Sigmoid colon (tissue), 7 donors: ENCODE data around the gene TLR8. TPM values are rescaled to one million over a fixed set of nuclear protein-coding genes. Genes with fewer than 3 reads are reported as not detected.
A peak's percentile ranks its signal among the peaks of the same experiment; 100 is the strongest.

Experiments used
- DNase-seq: peaks from one replicate; pipeline ENCODE4 v3.0.0-alpha.2; 2019
- H3K27ac ChIP-seq, 4 donors: fragments of 200-600 bp; sonication (generic); one replicate each; pipeline ENCODE4 v1.5.1; 2016 to 2019; ENCODE audit warnings: mild to moderate bottlenecking in 1 of 4
- H3K27me3 ChIP-seq, 3 donors: fragments of 200-600 bp; sonication (generic); one replicate each; pipeline ENCODE4 v1.5.1; 2019; ENCODE audit warnings: mild to moderate bottlenecking in 1 of 3
- H3K36me3 ChIP-seq, 4 donors: fragments of 200-600 bp; sonication (generic); one replicate each; pipeline ENCODE4 v1.5.1; 2016 to 2019
- H3K4me1 ChIP-seq, 4 donors: fragments of 200-600 bp; sonication (generic); one replicate each; pipeline ENCODE4 v1.5.1; 2017 to 2019
- H3K4me3 ChIP-seq, 4 donors: fragments of 200-600 bp; sonication (generic); one replicate each; pipeline ENCODE4 v1.5.1; 2017 to 2019; ENCODE audit warnings: mild to moderate bottlenecking in 2 of 4, moderate library complexity in 1 of 4
- H3K9me3 ChIP-seq, 4 donors: fragments of 200-600 bp in 3 of 4; sonication (generic) in 3 of 4; one replicate each; pipeline versions ENCODE4 v1.5.1 to v1.6.1; 2013 to 2019
- CTCF ChIP-seq, 4 experiments: fragments of 450-650 bp in 3 of 4; fragments of 200-600 bp in 1 of 4; IDR thresholded peaks; one replicate each; pipeline ENCODE4 v1.5.1; 2016 to 2019; ENCODE audit warnings: antibody characterized with exemption in 4 of 4, mild to moderate bottlenecking in 3 of 4, moderate library complexity in 2 of 4
- EP300 ChIP-seq, 4 donors: sonication (generic); formaldehyde crosslinking; IDR thresholded peaks; one replicate each; pipeline ENCODE4 v1.6.1; 2017; ENCODE audit warnings: antibody characterized with exemption in 4 of 4
- POLR2A ChIP-seq, 2 donors: fragments of 450-650 bp; IDR thresholded peaks; one replicate each; pipeline ENCODE4 v1.6.1; 2016; ENCODE audit warnings: antibody characterized with exemption in 2 of 2, mild to moderate bottlenecking in 2 of 2, moderate library complexity in 2 of 2
- POLR2AphosphoS5 ChIP-seq, 4 donors: sonication (generic); formaldehyde crosslinking; IDR thresholded peaks; one replicate each; pipeline ENCODE4 v1.6.1; 2017; ENCODE audit warnings: antibody characterized with exemption in 4 of 4
- WGBS, 2 donors: extraction: QIAGEN DNeasy Blood & Tissue Kit; methylation state at CpG; one replicate each; pipeline ENCODE4 v1.1.7; 2013; 5-methylcytosine and 5-hydroxymethylcytosine counted together
- intact Hi-C: fragments of 100-400 bp; cut with DNase I; formaldehyde crosslinking; loops from one replicate; pipeline ENCODE4 v1.15.1; 2023
- polyA plus RNA-seq, 3 donors: library from polyadenylated mRNA; stranded (reverse); fragments of 200-250 nt; gene quantifications; one replicate each; pipeline ENCODE4 v1.2.3, GENCODE V29; 2013
- total RNA-seq, 4 donors: library from RNA; depleted of rRNA; stranded (reverse); fragments of >200 nt; gene quantifications; one replicate each; pipeline ENCODE4 v1.1.0, GENCODE V29; 2016
- donor health status: healthy with polysubstance abuse.
- donor health status: Bipolar disorder and iron deficiency.
- donor health status: healthy.

Gene TLR8
- total and polyA plus RNA-seq, 7 donors, result 0.28 to 3.0 (median 1.7) TPM

DNA sequence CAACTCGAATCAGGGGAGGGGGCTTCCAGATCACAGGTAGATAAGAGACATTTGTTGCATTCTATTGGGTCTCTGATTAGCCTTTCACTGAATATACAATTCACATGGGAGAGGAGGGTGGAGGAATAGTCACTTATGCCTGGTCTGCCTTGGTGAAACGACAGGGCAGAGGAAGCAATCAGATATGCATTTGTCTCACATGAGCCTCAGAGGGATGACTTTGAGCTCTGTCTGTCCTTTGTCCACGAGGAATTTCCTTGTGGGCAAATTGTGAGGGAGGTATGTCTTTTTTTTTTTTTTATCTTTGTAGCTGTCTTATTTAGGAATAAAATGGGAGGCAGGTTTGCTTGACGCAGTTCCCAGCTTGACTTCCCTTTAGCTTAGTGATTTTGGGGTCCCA, 40.0 kb downstream of the TLR8 start:
- intact Hi-C loops, result loop anchor here (5.0 to 10.0 kb wide), 2 partner anchors 541 to 708 kb away; partner anchors contain the start of gene TCEANC
- Histone ChIP-seq H3K36me3 (no peaks in the 10 kb centered on the region), H3K9me3 (no peaks in the 10 kb centered on the region), H3K4me3 (no peak overlapping the region), H3K27ac (no peak overlapping the region), H3K27me3 (no peaks in the 10 kb centered on the region), H3K4me1 (peaks cover 0 to 14% (median 2%) of the 10 kb centered on the region in 4 donors)
- whole genome bisulfite sequencing, 2 donors, result 43 to 59% methylated on average over 4 of the region's 4 CpGs
- DNase-seq, result no peak
- TF ChIP-seq POLR2A (IDR thresholded peaks at IDR 0.05) (no peak), EP300 (IDR thresholded peaks at IDR 0.05) (no peak), POLR2AphosphoS5 (IDR thresholded peaks at IDR 0.05) (no peak), CTCF (IDR thresholded peaks at IDR 0.05) (no peak)

- Histone ChIP-seq H3K36me3 (no peaks in the 10 kb centered on the region), H3K9me3 (no peaks in the 10 kb centered on the region), H3K27ac (peak overlapping the region in 2 of 4 donors; percentile 22 to 45), H3K4me1 (peaks cover 0 to 14% (median 2%) of the 10 kb centered on the region in 4 donors), H3K4me3 (no peak overlapping the region), H3K27me3 (no peaks in the 10 kb centered on the region)
- TF ChIP-seq POLR2AphosphoS5 (IDR thresholded peaks at IDR 0.05) (no peak), CTCF (IDR thresholded peaks at IDR 0.05) (peak; percentile 53 to 90 (median 65))
- intact Hi-C loops, result loop anchor here (5.0 to 10.0 kb wide), 2 partner anchors 540 to 708 kb away; partner anchors contain the start of gene TCEANC
- WGBS, 2 donors, result 8 to 36% methylated on average over 5 of the region's 5 CpGs
- DNase-seq, result peak; percentile 83
Observed at GRCh38 chrX:12946838-12947544, 40.6 kb downstream of the TLR8 start.

- no peak for TF ChIP-seq CTCF (IDR thresholded peaks at IDR 0.05)
- TF ChIP-seq POLR2AphosphoS5 (IDR thresholded peaks at IDR 0.05), result no peak
- TF ChIP-seq POLR2A (IDR thresholded peaks at IDR 0.05), result no peak
- TF ChIP-seq EP300 (IDR thresholded peaks at IDR 0.05), result no peak
- Histone ChIP-seq H3K4me1 (peaks cover 0 to 14% (median 2%) of the 10 kb centered on the region in 4 donors), H3K9me3 (no peaks in the 10 kb centered on the region), H3K27me3 (no peaks in the 10 kb centered on the region), H3K4me3 (no peak overlapping the region), H3K27ac (no peak overlapping the region), H3K36me3 (no peaks in the 10 kb centered on the region)
- intact Hi-C loops, result loop anchor here (5.0 to 10.0 kb wide), 2 partner anchors 540 to 707 kb away; partner anchors contain the start of gene TCEANC
- no peak for DNase-seq
- WGBS, 2 donors, result 58 to 74% methylated on average over 5 of the region's 5 CpGs
Observed at GRCh38 chrX:12947545-12948235, 41.3 kb downstream of the TLR8 start.

GRCh38 chrX:12948495-12948894, 42.1 kb downstream of the TLR8 start:
- Histone ChIP-seq H3K9me3 (no peaks in the 10 kb centered on the region), H3K4me3 (no peak overlapping the region), H3K27me3 (no peaks in the 10 kb centered on the region), H3K36me3 (no peaks in the 10 kb centered on the region), H3K4me1 (peaks cover 0 to 14% (median 2%) of the 10 kb centered on the region in 4 donors), H3K27ac (no peak overlapping the region)
- TF ChIP-seq EP300 (IDR thresholded peaks at IDR 0.05) (no peak), POLR2A (IDR thresholded peaks at IDR 0.05) (no peak)
- no peak for DNase-seq
- intact Hi-C loops, result loop anchor here (5.0 to 10.0 kb wide), 2 partner anchors 539 to 706 kb away; partner anchors contain the start of gene TCEANC
- 97% methylated on average over 2 of the region's 2 CpGs for WGBS, 2 donors
